ENCODE data around the gene YPEL5.

The YPEL5 gene

GRCh38 chr2:30147715-30148610, 1.2 kb downstream of the YPEL5 start:
- H3K4me1 Mint-ChIP-seq (ENCODE audit: low read depth) = peaks cover 31% of the 10 kb centered on the region
- H3K9me3 Mint-ChIP-seq = no peaks in the 10 kb centered on the region

GRCh38 chr2:30148850-30149249, 2.0 kb downstream of the YPEL5 start:
- Mint-ChIP-seq H3K27ac (no peak overlapping the region), H3K36me3 (ENCODE audit: low read depth) (peaks cover 17% of the 10 kb centered on the region), H3K4me3 (peak overlapping the region; percentile 73), H3K27me3 (ENCODE audit: low read depth) (no peaks in the 10 kb centered on the region), H3K9me3 (no peaks in the 10 kb centered on the region), H3K4me1 (ENCODE audit: low read depth) (peaks cover 33% of the 10 kb centered on the region)

More at GRCh38 chr2:30147715-30148610, 1.2 kb downstream of the YPEL5 start:
- H3K36me3 Mint-ChIP-seq (ENCODE audit: low read depth) = peaks cover 15% of the 10 kb centered on the region
- no peaks in the 10 kb centered on the region for H3K27me3 Mint-ChIP-seq (ENCODE audit: low read depth)
- peak overlapping the region; percentile 86 for H3K27ac Mint-ChIP-seq
- H3K4me3 Mint-ChIP-seq = peak overlapping the region; percentile 73

- Mint-ChIP-seq H3K36me3 (ENCODE audit: low read depth) (peaks cover 17% of the 10 kb centered on the region), H3K27ac (no peak overlapping the region), H3K9me3 (no peaks in the 10 kb centered on the region), H3K4me3 (no peak overlapping the region), H3K4me1 (ENCODE audit: low read depth) (peaks cover 33% of the 10 kb centered on the region), H3K27me3 (ENCODE audit: low read depth) (no peaks in the 10 kb centered on the region)
These were observed 2.7 kb downstream of the YPEL5 start for GRCh38 chr2:30149513-30149912.

GRCh38 chr2:30149976-30150375, 3.2 kb downstream of the YPEL5 start:
- no peak overlapping the region for H3K27ac Mint-ChIP-seq
- H3K27me3 Mint-ChIP-seq (ENCODE audit: low read depth) = no peaks in the 10 kb centered on the region
- peaks cover 31% of the 10 kb centered on the region for H3K4me1 Mint-ChIP-seq (ENCODE audit: low read depth)
- peaks cover 17% of the 10 kb centered on the region for H3K36me3 Mint-ChIP-seq (ENCODE audit: low read depth)
- H3K9me3 Mint-ChIP-seq = no peaks in the 10 kb centered on the region
- no peak overlapping the region for H3K4me3 Mint-ChIP-seq

- H3K36me3 Mint-ChIP-seq (ENCODE audit: low read depth) = peaks cover 17% of the 10 kb centered on the region
- no peaks in the 10 kb centered on the region for H3K9me3 Mint-ChIP-seq
- peaks cover 30% of the 10 kb centered on the region for H3K4me1 Mint-ChIP-seq (ENCODE audit: low read depth)
- no peak overlapping the region for H3K4me3 Mint-ChIP-seq
- no peak overlapping the region for H3K27ac Mint-ChIP-seq
- H3K27me3 Mint-ChIP-seq (ENCODE audit: low read depth) = no peaks in the 10 kb centered on the region
These were observed 4.0 kb downstream of the YPEL5 start for GRCh38 chr2:30150786-30151185.

- Mint-ChIP-seq H3K4me3 (no peak overlapping the region), H3K27ac (no peak overlapping the region), H3K36me3 (ENCODE audit: low read depth) (peaks cover 23% of the 10 kb centered on the region), H3K27me3 (ENCODE audit: low read depth) (no peaks in the 10 kb centered on the region), H3K9me3 (no peaks in the 10 kb centered on the region), H3K4me1 (ENCODE audit: low read depth) (peaks cover 27% of the 10 kb centered on the region)
These were observed 5.6 kb downstream of the YPEL5 start for GRCh38 chr2:30152385-30152784.

- Mint-ChIP-seq H3K27me3 (ENCODE audit: low read depth) (no peaks in the 10 kb centered on the region), H3K27ac (no peak overlapping the region), H3K9me3 (no peaks in the 10 kb centered on the region), H3K4me3 (no peak overlapping the region), H3K4me1 (ENCODE audit: low read depth) (peaks cover 16% of the 10 kb centered on the region), H3K36me3 (ENCODE audit: low read depth) (peaks cover 36% of the 10 kb centered on the region)
These were observed 8.4 kb downstream of the YPEL5 start for GRCh38 chr2:30155202-30155601.

- H3K4me3 Mint-ChIP-seq = no peak overlapping the region
- no peak overlapping the region for H3K27ac Mint-ChIP-seq
- no peaks in the 10 kb centered on the region for H3K9me3 Mint-ChIP-seq
- peaks cover 41% of the 10 kb centered on the region for H3K36me3 Mint-ChIP-seq (ENCODE audit: low read depth)
- H3K4me1 Mint-ChIP-seq (ENCODE audit: low read depth) = peaks cover 9% of the 10 kb centered on the region
- no peaks in the 10 kb centered on the region for H3K27me3 Mint-ChIP-seq (ENCODE audit: low read depth)
These were observed 9.3 kb downstream of the YPEL5 start for GRCh38 chr2:30155889-30156658.

- H3K9me3 Mint-ChIP-seq = no peaks in the 10 kb centered on the region
- H3K27ac Mint-ChIP-seq = no peak overlapping the region
- H3K36me3 Mint-ChIP-seq (ENCODE audit: low read depth) = peaks cover 35% of the 10 kb centered on the region
- H3K4me3 Mint-ChIP-seq = no peak overlapping the region
- no peaks in the 10 kb centered on the region for H3K27me3 Mint-ChIP-seq (ENCODE audit: low read depth)
- peaks cover 9% of the 10 kb centered on the region for H3K4me1 Mint-ChIP-seq (ENCODE audit: low read depth)
These were observed 10.8 kb downstream of the YPEL5 start for GRCh38 chr2:30157616-30158015.

- H3K4me1 Mint-ChIP-seq (ENCODE audit: low read depth) = peaks cover 7% of the 10 kb centered on the region
- no peak overlapping the region for H3K4me3 Mint-ChIP-seq
- H3K27ac Mint-ChIP-seq = no peak overlapping the region
- peaks cover 33% of the 10 kb centered on the region for H3K36me3 Mint-ChIP-seq (ENCODE audit: low read depth)
- no peaks in the 10 kb centered on the region for H3K9me3 Mint-ChIP-seq
- H3K27me3 Mint-ChIP-seq (ENCODE audit: low read depth) = no peaks in the 10 kb centered on the region
These were observed 13.0 kb downstream of the YPEL5 start for GRCh38 chr2:30159766-30160165.

GRCh38 chr2:30161929-30162706, 15.3 kb downstream of the YPEL5 start:
- H3K4me3 Mint-ChIP-seq = no peak overlapping the region
- peaks cover 28% of the 10 kb centered on the region for H3K36me3 Mint-ChIP-seq (ENCODE audit: low read depth)
- H3K4me1 Mint-ChIP-seq (ENCODE audit: low read depth) = peaks cover 8% of the 10 kb centered on the region
- H3K27me3 Mint-ChIP-seq (ENCODE audit: low read depth) = no peaks in the 10 kb centered on the region
- no peaks in the 10 kb centered on the region for H3K9me3 Mint-ChIP-seq
- no peak overlapping the region for H3K27ac Mint-ChIP-seq

GRCh38 chr2:30162806-30163205, 16.0 kb downstream of the YPEL5 start:
- peaks cover 2% of the 10 kb centered on the region for H3K4me1 Mint-ChIP-seq (ENCODE audit: low read depth)
- H3K9me3 Mint-ChIP-seq = no peaks in the 10 kb centered on the region
- no peak overlapping the region for H3K27ac Mint-ChIP-seq
- no peaks in the 10 kb centered on the region for H3K27me3 Mint-ChIP-seq (ENCODE audit: low read depth)
- H3K4me3 Mint-ChIP-seq = no peak overlapping the region
- H3K36me3 Mint-ChIP-seq (ENCODE audit: low read depth) = peaks cover 22% of the 10 kb centered on the region

- H3K27me3 Mint-ChIP-seq (ENCODE audit: low read depth) = no peaks in the 10 kb centered on the region
- H3K4me3 Mint-ChIP-seq = no peak overlapping the region
- H3K27ac Mint-ChIP-seq = no peak overlapping the region
- peaks cover 9% of the 10 kb centered on the region for H3K36me3 Mint-ChIP-seq (ENCODE audit: low read depth)
- no peaks in the 10 kb centered on the region for H3K9me3 Mint-ChIP-seq
- H3K4me1 Mint-ChIP-seq (ENCODE audit: low read depth) = peaks cover 2% of the 10 kb centered on the region
These were observed 17.5 kb downstream of the YPEL5 start for GRCh38 chr2:30164131-30164925.
